ENCODE results near the gene JARID2. TPM values are rescaled to one million over a fixed set of nuclear protein-coding genes. Genes with fewer than 3 reads are reported as not detected.

Gene JARID2
- total and polyA plus RNA-seq, 9 of the 15 experiments (the other 6 are each of a cell fraction or from before 2014, with no cell fraction given), result 5.0 to 29.0 (median 15.6) TPM

- H2AFZ ChIP-seq (ENCODE audit: low read depth, low read length), result no peak overlapping the region
- in situ Hi-C loops (cut with MboI) (no loop called here), intact Hi-C loops (cut with micrococcal nuclease) (no loop called here)
- no peaks in the 10 kb centered on the region for H4K20me1 ChIP-seq (replicated peaks; ENCODE audit: control insufficient read depth, insufficient read depth, low read length)
- H3K27ac ChIP-seq (ENCODE audit: extremely low read depth, low read depth, low read length), result no peak overlapping the region
- TF ChIP-seq PRDM10 (IDR thresholded peaks at IDR 0.05; ENCODE audit: partially characterized antibody) (peak; percentile 60), ZNF318 (IDR thresholded peaks at IDR 0.05; ENCODE audit: borderline replicate concordance in 1 of 2, low read depth in 1 of 2) (no peak), KDM1A (IDR thresholded peaks at IDR 0.05) (no peak), MYBL2 (IDR thresholded peaks at IDR 0.05; ENCODE audit: low read depth) (no peak), MYBL2 (CRISPR knock-in tag; IDR thresholded peaks at IDR 0.05; ENCODE audit: borderline replicate concordance) (no peak), POLR2H (tag; IDR thresholded peaks at IDR 0.05; ENCODE audit: low read depth) (no peak), ZSCAN29 (IDR thresholded peaks at IDR 0.05) (no peak), NFIC (IDR thresholded peaks at IDR 0.05) (no peak)
- no peak overlapping the region for H3K4me2 ChIP-seq (ENCODE audit: insufficient read depth, low read length)
- H3K36me3 ChIP-seq (ENCODE audit: control insufficient read depth, insufficient read depth, low read length), result peaks cover 16% of the 10 kb centered on the region; the same call in 2 of the 3 replicates
- no peaks in the 10 kb centered on the region for H3K9me3 ChIP-seq (replicated peaks; ENCODE audit: control insufficient read depth, insufficient read depth, low read depth, low read length)
- H3K4me1 ChIP-seq (replicated peaks in 1 of 2; ENCODE audit: control insufficient read depth in 2 of 2, insufficient read depth in 2 of 2, low read length in 2 of 2), result peaks cover 0 to 2% of the 10 kb centered on the region in 2 experiments; a peak in 2 of 5 replicates
- BruUV-seq (replicated peaks), result no TSS peak
- no peak for ATAC-seq
- no peaks in the 10 kb centered on the region for H3K9me1 ChIP-seq (ENCODE audit: control insufficient read depth, insufficient read depth, low read length)
- ChIA-PET CTCF (ENCODE audit: low intra/inter-chr PET ratio) (no interaction called here), POLR2A (interaction anchor here (0.6 to 2.4 kb wide), 6 partner anchors 9 to 187 kb away, joined by 3 to 12 read pairs (median 5); no protein-coding TSS in a partner anchor)
- H3K4me3 ChIP-seq, result no peak overlapping the region
- DNase-seq (ENCODE audit: extremely low read depth in 1 of 4, low spot score in 3 of 4), result no peak
- H3K79me2 ChIP-seq (ENCODE audit: control insufficient read depth, insufficient read depth, low read length), result no peaks in the 10 kb centered on the region
- FAIRE-seq, result no peak
- 97% methylated on average over 3 of the region's 3 CpGs for WGBS (ENCODE audit: insufficient coverage, low coverage, missing lambda C conversion rate)
- no peaks in the 10 kb centered on the region for H3K27me3 ChIP-seq (ENCODE audit: control insufficient read depth in 2 of 2, insufficient read depth in 2 of 2, low read length in 2 of 2)
- no peak overlapping the region for H3K9ac ChIP-seq (ENCODE audit: insufficient read depth in 1 of 2, low read depth in 2 of 2, low read length in 2 of 2)
Observed at GRCh38 chr6:15535495-15536197, 289.8 kb downstream of the JARID2 start.

Measured in K562 (cell line).